Uterus (tissue), 4 donors: Measurements from ENCODE around the gene TRIM24. TPM values are rescaled to one million over a fixed set of nuclear protein-coding genes. Genes with fewer than 3 reads are reported as not detected.

ENCODE experiments used
- DNase-seq, 2 donors: peaks; one replicate each; pipeline ENCODE4 v3.0.0-alpha.2; 2019 to 2020
- H3K27ac ChIP-seq, 2 donors: fragments of 200-600 bp; sonication (generic); 1 replicate in 1 of 2; 2 replicates in 1 of 2; pipeline ENCODE4 v1.5.1; 2016 to 2018
- H3K27me3 ChIP-seq, 2 donors: fragments of 200-600 bp; sonication (generic); one replicate each; pipeline ENCODE4 v1.5.1; 2018 to 2019; ENCODE audit warnings: control low read depth in 1 of 2
- H3K36me3 ChIP-seq, 2 donors: fragments of 200-600 bp; sonication (generic); one replicate each; pipeline ENCODE4 v1.5.1; 2019; ENCODE audit warnings: control low read depth in 1 of 2
- H3K4me1 ChIP-seq, 2 donors: fragments of 200-600 bp; sonication (generic); one replicate each; pipeline ENCODE4 v1.5.1; 2018 to 2019; ENCODE audit warnings: control low read depth in 1 of 2
- H3K4me3 ChIP-seq, 2 donors: fragments of 200-600 bp; sonication (generic); 1 replicate in 1 of 2; 2 replicates in 1 of 2; pipeline ENCODE4 v1.5.1; 2018 to 2019; ENCODE audit warnings: mild to moderate bottlenecking in 1 of 2
- H3K9me3 ChIP-seq, 2 donors: fragments of 200-600 bp; sonication (generic); one replicate each; pipeline ENCODE4 v1.5.1; 2019; ENCODE audit warnings: control low read depth in 1 of 2
- POLR2A ChIP-seq, 2 donors: fragments of 450-650 bp; IDR thresholded peaks; one replicate each; pipeline ENCODE4 v1.6.1; 2016; ENCODE audit warnings: antibody characterized with exemption in 2 of 2, mild to moderate bottlenecking in 1 of 2, moderate library complexity in 1 of 2
- intact Hi-C: fragments of 100-400 bp; cut with DNase I; formaldehyde crosslinking; loops from one replicate; pipeline ENCODE4 v1.15.1; 2023; ENCODE audit warnings: low total_unique reads
- total RNA-seq, 4 donors: library from RNA; depleted of rRNA in 3 of 4; stranded (reverse); fragments of >200 nt in 3 of 4; gene quantifications; one replicate each; pipeline versions ENCODE4 v1.1.0 to v1.2.4, GENCODE V29; 2014 to 2023
- TF ChIP-seq, protein P1 (sequence below), 4 experiments: fragments of 200-600 bp in 2 of 4; fragments of 450-650 bp in 2 of 4; sonication (generic) in 2 of 4; IDR thresholded peaks; one replicate each; pipeline ENCODE4 v1.5.1; 2016 to 2019; ENCODE audit warnings: antibody characterized with exemption in 4 of 4, mild to moderate bottlenecking in 2 of 4, moderate library complexity in 1 of 4
- donor health status: DM: yes; HTN: yes; CAD: no.

Gene TRIM24
- total RNA-seq, 4 donors from 2014 or later: 5.9 to 20.6 (median 14.7) TPM

DNA sequence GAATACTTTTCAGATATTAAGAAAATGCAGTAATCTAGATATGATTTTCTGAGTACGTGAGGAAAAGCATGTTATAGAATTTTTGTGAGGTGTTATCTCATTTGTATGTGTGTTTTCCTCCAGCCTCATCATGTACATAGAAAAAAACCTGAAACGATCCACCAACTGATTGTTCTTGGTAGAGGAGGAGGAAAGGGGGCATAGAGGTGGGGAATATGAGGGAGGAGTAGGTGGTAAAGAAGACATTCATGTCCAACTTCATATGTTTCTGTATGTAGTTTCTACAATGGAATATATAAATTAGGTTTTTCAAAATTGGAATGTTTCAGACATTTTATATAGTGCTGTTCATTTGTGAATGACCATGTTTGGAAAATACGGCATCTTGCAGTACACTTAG lies 109.4 kb downstream of the TRIM24 start:
- Histone ChIP-seq H3K4me1 (no peaks in the 10 kb centered on the region), H3K9me3 (peaks cover 0 to 18% of the 10 kb centered on the region in 2 donors), H3K27ac (no peak overlapping the region), H3K4me3 (no peak overlapping the region), H3K36me3 (peaks cover 0 to 4% of the 10 kb centered on the region in 2 donors), H3K27me3 (no peaks in the 10 kb centered on the region)
- TF ChIP-seq, protein P1, sequence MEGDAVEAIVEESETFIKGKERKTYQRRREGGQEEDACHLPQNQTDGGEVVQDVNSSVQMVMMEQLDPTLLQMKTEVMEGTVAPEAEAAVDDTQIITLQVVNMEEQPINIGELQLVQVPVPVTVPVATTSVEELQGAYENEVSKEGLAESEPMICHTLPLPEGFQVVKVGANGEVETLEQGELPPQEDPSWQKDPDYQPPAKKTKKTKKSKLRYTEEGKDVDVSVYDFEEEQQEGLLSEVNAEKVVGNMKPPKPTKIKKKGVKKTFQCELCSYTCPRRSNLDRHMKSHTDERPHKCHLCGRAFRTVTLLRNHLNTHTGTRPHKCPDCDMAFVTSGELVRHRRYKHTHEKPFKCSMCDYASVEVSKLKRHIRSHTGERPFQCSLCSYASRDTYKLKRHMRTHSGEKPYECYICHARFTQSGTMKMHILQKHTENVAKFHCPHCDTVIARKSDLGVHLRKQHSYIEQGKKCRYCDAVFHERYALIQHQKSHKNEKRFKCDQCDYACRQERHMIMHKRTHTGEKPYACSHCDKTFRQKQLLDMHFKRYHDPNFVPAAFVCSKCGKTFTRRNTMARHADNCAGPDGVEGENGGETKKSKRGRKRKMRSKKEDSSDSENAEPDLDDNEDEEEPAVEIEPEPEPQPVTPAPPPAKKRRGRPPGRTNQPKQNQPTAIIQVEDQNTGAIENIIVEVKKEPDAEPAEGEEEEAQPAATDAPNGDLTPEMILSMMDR (IDR thresholded peaks at IDR 0.05): no peak
- TF ChIP-seq POLR2A (IDR thresholded peaks at IDR 0.05): no peak
- no peak for DNase-seq
- intact Hi-C loops: no loop called here

DNA sequence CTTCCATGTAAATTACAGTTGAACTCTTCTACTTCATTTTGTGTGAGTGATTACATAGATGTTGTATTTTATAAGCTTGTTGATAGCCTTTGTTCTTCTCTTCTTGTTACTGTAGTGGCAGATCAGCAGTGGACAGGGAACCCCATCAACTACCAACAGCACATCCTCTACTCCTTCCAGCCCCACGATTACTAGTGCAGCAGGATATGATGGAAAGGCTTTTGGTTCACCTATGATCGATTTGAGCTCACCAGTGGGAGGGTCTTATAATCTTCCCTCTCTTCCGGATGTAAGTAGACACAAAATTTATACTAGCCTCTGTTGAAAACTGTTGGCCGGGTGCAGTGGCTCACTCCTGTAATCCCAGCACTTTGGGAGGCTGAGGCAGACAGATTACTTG lies 110.7 kb downstream of the TRIM24 start:
- Histone ChIP-seq H3K36me3 (peaks cover 0 to 4% of the 10 kb centered on the region in 2 donors), H3K4me1 (no peaks in the 10 kb centered on the region), H3K4me3 (no peak overlapping the region), H3K27me3 (no peaks in the 10 kb centered on the region), H3K9me3 (peaks cover 0 to 8% of the 10 kb centered on the region in 2 donors), H3K27ac (no peak overlapping the region)
- intact Hi-C loops: no loop called here
- no peak for DNase-seq
- TF ChIP-seq POLR2A (IDR thresholded peaks at IDR 0.05): no peak

DNA sequence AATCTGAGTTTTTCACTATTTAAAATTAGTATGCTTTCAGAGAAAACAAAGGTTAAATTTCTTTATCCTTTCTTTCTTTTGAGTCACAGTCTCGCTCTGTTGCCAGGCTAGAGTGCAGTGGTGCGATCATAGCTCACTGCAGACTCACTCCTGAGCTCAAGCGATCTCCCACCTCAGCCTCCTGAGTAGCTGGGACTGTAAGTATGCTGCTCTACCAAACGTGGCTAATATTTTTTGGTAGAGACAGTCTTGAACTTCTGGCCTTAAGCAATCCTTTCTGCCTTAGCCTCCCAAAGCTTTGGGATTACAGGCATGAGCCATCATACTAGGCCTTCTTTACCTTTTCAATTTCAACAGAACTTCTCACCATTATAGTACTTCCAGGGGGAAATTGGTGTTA lies 113.7 kb downstream of the TRIM24 start:
- no peaks in the 10 kb centered on the region for H3K9me3 ChIP-seq
- H3K4me1 ChIP-seq: no peaks in the 10 kb centered on the region
- no peaks in the 10 kb centered on the region for H3K27me3 ChIP-seq
- intact Hi-C loops: no loop called here
- H3K27ac ChIP-seq: no peak overlapping the region
- TF ChIP-seq, protein P1 (IDR thresholded peaks at IDR 0.05): no peak
- TF ChIP-seq POLR2A (IDR thresholded peaks at IDR 0.05): no peak
- H3K36me3 ChIP-seq: no peaks in the 10 kb centered on the region
- no peak overlapping the region for H3K4me3 ChIP-seq
- no peak for DNase-seq

DNA sequence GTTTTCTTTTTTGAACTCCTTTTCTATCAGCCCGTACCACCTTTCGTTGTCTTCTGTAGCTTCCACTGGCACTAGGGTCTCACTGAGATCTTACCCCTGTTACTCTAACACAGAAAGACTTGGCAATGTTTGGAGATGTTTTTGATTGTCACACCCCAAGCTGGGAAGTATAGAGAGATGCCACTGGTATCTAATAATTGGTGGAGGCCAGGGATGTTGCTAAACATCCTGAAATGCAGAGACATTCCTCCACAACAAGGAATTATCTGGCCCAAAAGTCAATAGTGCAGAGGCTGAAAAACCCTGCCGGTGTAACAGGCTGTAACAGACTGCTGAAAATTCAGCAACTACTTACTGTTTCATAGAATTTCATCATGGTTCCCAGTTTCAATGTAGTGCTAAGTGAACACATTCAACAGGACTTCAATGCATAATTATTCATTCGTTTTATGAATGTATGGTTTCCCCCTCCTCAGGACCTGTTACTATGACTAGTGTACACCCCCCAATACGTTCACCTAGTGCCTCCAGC lies 115.9 kb downstream of the TRIM24 start:
- Histone ChIP-seq H3K36me3 (no peaks in the 10 kb centered on the region), H3K4me1 (no peaks in the 10 kb centered on the region), H3K27me3 (no peaks in the 10 kb centered on the region), H3K27ac (no peak overlapping the region), H3K9me3 (no peaks in the 10 kb centered on the region), H3K4me3 (no peak overlapping the region)
- TF ChIP-seq, protein P1 (IDR thresholded peaks at IDR 0.05): no peak
- no peak for TF ChIP-seq POLR2A (IDR thresholded peaks at IDR 0.05)
- no peak for DNase-seq
- intact Hi-C loops: no loop called here

DNA sequence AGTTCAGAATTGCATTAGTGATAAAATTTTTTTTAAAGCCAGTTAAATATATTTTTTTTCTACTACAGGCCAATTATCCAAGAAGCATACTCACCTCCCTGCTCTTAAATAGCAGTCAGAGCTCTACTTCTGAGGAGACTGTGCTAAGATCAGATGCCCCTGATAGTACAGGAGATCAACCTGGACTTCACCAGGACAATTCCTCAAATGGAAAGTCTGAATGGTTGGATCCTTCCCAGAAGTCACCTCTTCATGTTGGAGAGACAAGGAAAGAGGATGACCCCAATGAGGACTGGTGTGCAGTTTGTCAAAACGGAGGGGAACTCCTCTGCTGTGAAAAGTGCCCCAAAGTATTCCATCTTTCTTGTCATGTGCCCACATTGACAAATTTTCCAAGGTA lies 119.1 kb downstream of the TRIM24 start:
- no peaks in the 10 kb centered on the region for H3K27me3 ChIP-seq
- H3K4me1 ChIP-seq: no peaks in the 10 kb centered on the region
- no peaks in the 10 kb centered on the region for H3K9me3 ChIP-seq
- TF ChIP-seq, protein P1 (IDR thresholded peaks at IDR 0.05): no peak
- no peak for TF ChIP-seq POLR2A (IDR thresholded peaks at IDR 0.05)
- H3K27ac ChIP-seq: no peak overlapping the region
- intact Hi-C loops: no loop called here
- no peak for DNase-seq
- no peak overlapping the region for H3K4me3 ChIP-seq
- H3K36me3 ChIP-seq: no peaks in the 10 kb centered on the region

DNA sequence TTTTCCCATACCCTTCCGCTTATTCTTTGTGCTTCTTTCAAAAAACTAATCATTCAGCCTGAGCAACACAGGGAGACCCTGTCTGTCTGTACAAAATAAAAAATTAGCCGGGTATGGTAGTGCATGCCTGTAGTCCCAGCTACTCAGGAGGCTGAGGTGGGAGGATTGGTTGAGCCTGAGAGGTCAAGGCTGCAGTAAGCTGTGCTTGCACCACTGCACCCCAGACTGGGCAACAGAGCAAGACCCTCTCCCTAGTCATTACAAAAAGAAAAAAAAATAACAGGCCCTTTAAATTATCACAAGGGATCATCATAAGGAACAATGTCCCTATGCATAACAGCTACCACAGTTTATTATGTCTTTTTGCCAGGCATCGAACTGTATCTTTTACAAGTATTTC lies 119.6 kb downstream of the TRIM24 start:
- Histone ChIP-seq H3K36me3 (no peaks in the 10 kb centered on the region), H3K9me3 (no peaks in the 10 kb centered on the region), H3K27me3 (no peaks in the 10 kb centered on the region), H3K4me1 (no peaks in the 10 kb centered on the region), H3K27ac (no peak overlapping the region), H3K4me3 (no peak overlapping the region)
- intact Hi-C loops: no loop called here
- TF ChIP-seq, protein P1 (IDR thresholded peaks at IDR 0.05): no peak
- TF ChIP-seq POLR2A (IDR thresholded peaks at IDR 0.05): no peak
- DNase-seq: no peak
